ENCODE results near the gene TNS2. TPM values are rescaled to one million over a fixed set of nuclear protein-coding genes. Genes with fewer than 3 reads are reported as not detected.

TNS2 gene
- total RNA-seq, 1 donor from 2014 or later: 15.4 TPM

DNA sequence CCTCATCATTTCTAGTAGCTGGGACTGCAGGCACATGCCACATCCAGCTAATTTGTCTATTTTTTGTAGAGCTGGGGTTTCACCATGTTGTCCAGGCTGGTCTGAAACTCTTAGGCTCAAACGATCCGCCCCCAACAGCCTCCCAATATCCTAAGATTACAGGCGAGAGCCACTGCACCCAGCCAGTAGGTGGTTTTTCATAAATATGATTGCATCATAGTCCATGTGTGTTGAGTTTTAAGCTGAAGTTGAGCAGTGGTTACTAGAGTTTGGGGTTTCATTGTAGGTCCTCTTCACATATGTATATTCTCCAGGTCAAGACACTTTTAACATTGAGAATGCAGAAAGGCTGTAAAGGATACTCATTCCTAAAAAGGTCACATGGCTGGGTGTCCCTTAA, 13.1 kb upstream of the TNS2 start:
- Mint-ChIP-seq H3K4me3 (ENCODE audit: unreplicated experiment) (no peak overlapping the region), H3K4me1 (ENCODE audit: low read depth, unreplicated experiment) (peaks cover 17% of the 10 kb centered on the region), H3K27ac (ENCODE audit: unreplicated experiment) (no peak overlapping the region), H3K36me3 (ENCODE audit: low read depth, unreplicated experiment) (peaks cover 16% of the 10 kb centered on the region), H3K27me3 (ENCODE audit: low read depth, unreplicated experiment) (no peaks in the 10 kb centered on the region), H3K9me3 (ENCODE audit: unreplicated experiment) (no peaks in the 10 kb centered on the region)
- no peak overlapping the region for H3K4me3 ChIP-seq (ENCODE audit: insufficient read depth, low read depth, low read length)
- H3K4me2 ChIP-seq (ENCODE audit: low read length): no peak overlapping the region
- peaks cover 25% of the 10 kb centered on the region for H3K79me2 ChIP-seq (ENCODE audit: insufficient read depth, low read length)
- DNase-seq (ENCODE audit: low read depth) (no peak), FAIRE-seq (no peak)
- peaks cover 58% of the 10 kb centered on the region for H4K20me1 ChIP-seq (ENCODE audit: insufficient read depth, low read length)
- H3K36me3 ChIP-seq (ENCODE audit: insufficient read depth, low read length): peaks cover 62% of the 10 kb centered on the region
- no peak overlapping the region for H2AFZ ChIP-seq (ENCODE audit: low read depth, low read length)
- H3K27ac ChIP-seq (ENCODE audit: low read depth, low read length): no peak overlapping the region
- H3K4me1 ChIP-seq (ENCODE audit: insufficient read depth, low read length): peaks cover 3% of the 10 kb centered on the region
- TF ChIP-seq EZH2 (IDR thresholded peaks at IDR 0.05; ENCODE audit: insufficient read depth, low read length) (no peak), CTCF (IDR thresholded peaks at IDR 0.05; ENCODE audit: insufficient read depth, low read depth, low read length) (no peak)
- H3K9me3 ChIP-seq (ENCODE audit: insufficient read depth, low read depth, low read length): no peaks in the 10 kb centered on the region
- H3K9ac ChIP-seq (ENCODE audit: low read length): no peak overlapping the region
- no peaks in the 10 kb centered on the region for H3K27me3 ChIP-seq (ENCODE audit: insufficient read depth, low read length)

DNA sequence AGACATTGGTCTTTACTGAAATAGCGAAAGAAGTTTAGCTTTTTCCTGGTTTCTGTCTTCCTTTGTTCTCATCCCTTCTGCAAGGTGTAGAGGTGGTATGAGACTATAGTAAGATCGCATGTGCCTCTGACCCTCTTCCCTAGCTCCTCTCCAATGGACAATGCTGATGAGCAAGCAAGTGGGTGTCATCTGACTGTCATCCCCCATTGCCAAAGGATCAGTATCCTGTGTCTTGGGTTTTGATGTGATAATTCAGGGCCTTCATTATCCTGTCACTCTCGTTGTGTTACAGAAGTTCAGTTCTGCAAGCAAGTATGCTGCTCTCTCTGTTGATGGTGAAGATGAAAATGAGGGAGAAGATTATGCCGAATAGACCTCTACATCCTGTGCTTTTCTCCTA, 10.0 kb upstream of the TNS2 start:
- H3K4me1 Mint-ChIP-seq (ENCODE audit: low read depth, unreplicated experiment): peaks cover 14% of the 10 kb centered on the region
- Histone ChIP-seq H2AFZ (ENCODE audit: low read depth, low read length) (no peak overlapping the region), H3K79me2 (ENCODE audit: insufficient read depth, low read length) (peaks cover 7% of the 10 kb centered on the region), H4K20me1 (ENCODE audit: insufficient read depth, low read length) (peaks cover 45% of the 10 kb centered on the region), H3K9ac (ENCODE audit: low read length) (no peak overlapping the region), H3K4me1 (ENCODE audit: insufficient read depth, low read length) (peaks cover 3% of the 10 kb centered on the region), H3K4me2 (ENCODE audit: low read length) (no peak overlapping the region), H3K36me3 (ENCODE audit: insufficient read depth, low read length) (peaks cover 51% of the 10 kb centered on the region), H3K9me3 (ENCODE audit: insufficient read depth, low read depth, low read length) (no peaks in the 10 kb centered on the region), H3K4me3 (ENCODE audit: insufficient read depth, low read depth, low read length) (no peak overlapping the region), H3K27me3 (ENCODE audit: insufficient read depth, low read length) (no peaks in the 10 kb centered on the region), H3K27ac (ENCODE audit: low read depth, low read length) (no peak overlapping the region)
- peaks cover 14% of the 10 kb centered on the region for H3K36me3 Mint-ChIP-seq (ENCODE audit: low read depth, unreplicated experiment)
- H3K9me3 Mint-ChIP-seq (ENCODE audit: unreplicated experiment): peaks cover 3% of the 10 kb centered on the region
- H3K27me3 Mint-ChIP-seq (ENCODE audit: low read depth, unreplicated experiment): no peaks in the 10 kb centered on the region
- H3K27ac Mint-ChIP-seq (ENCODE audit: unreplicated experiment): no peak overlapping the region
- FAIRE-seq: no peak
- no peak for DNase-seq (ENCODE audit: low read depth)
- no peak overlapping the region for H3K4me3 Mint-ChIP-seq (ENCODE audit: unreplicated experiment)
- TF ChIP-seq CTCF (IDR thresholded peaks at IDR 0.05; ENCODE audit: insufficient read depth, low read depth, low read length) (no peak), EZH2 (IDR thresholded peaks at IDR 0.05; ENCODE audit: insufficient read depth, low read length) (no peak)

DNA sequence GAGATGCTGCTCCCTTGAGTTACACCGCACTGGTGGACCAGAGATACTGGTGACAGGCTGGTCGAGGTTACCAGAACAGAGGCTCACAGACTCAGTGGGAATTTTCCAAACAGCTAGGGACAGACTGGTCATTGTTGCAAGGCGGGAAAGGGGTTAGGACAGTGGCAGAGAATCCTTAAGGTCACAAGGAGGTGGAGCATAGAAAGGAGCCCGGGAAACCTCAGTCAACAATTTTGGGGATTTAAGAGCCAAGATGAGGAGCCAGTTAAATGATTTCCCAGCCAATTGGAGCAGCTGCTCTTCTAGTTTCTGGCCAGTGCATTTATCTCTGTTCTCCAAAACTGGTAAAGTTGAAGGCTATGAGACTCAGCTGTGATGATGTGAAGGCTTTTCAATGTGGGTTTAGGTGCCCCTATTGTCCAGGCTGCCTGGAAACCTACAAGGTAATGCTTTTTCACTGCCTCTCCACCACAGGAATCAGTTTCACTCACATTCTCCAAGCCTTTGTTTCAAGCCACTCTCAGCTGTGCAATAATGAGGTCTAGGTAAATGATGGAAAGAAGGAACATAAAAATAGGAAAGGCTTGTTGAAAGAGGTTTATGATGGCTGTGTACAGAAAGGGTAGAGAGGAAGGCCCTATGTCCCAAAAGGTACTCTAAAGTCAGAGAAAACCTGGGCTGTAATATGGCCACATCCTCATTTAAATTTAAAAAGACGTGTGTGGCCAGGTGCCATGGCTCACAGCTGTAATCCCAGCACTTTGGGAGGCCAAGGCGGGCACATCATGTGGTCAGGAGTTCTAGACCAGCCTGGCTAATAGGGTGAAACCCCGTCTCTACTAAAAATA, 7.0 kb upstream of the TNS2 start:
- TF ChIP-seq EZH2 (IDR thresholded peaks at IDR 0.05; ENCODE audit: insufficient read depth, low read length) (no peak), CTCF (IDR thresholded peaks at IDR 0.05; ENCODE audit: insufficient read depth, low read depth, low read length) (no peak)
- no peaks in the 10 kb centered on the region for H3K27me3 ChIP-seq (ENCODE audit: insufficient read depth, low read length)
- no peak for DNase-seq (ENCODE audit: low read depth)
- no peak overlapping the region for H3K4me2 ChIP-seq (ENCODE audit: low read length)
- Mint-ChIP-seq H3K36me3 (ENCODE audit: low read depth, unreplicated experiment) (peaks cover 12% of the 10 kb centered on the region), H3K9me3 (ENCODE audit: unreplicated experiment) (peaks cover 3% of the 10 kb centered on the region), H3K27ac (ENCODE audit: unreplicated experiment) (no peak overlapping the region), H3K27me3 (ENCODE audit: low read depth, unreplicated experiment) (no peaks in the 10 kb centered on the region), H3K4me3 (ENCODE audit: unreplicated experiment) (no peak overlapping the region), H3K4me1 (ENCODE audit: low read depth, unreplicated experiment) (peaks cover 28% of the 10 kb centered on the region)
- H3K9me3 ChIP-seq (ENCODE audit: insufficient read depth, low read depth, low read length): no peaks in the 10 kb centered on the region
- no peak overlapping the region for H3K9ac ChIP-seq (ENCODE audit: low read length)
- H3K4me1 ChIP-seq (ENCODE audit: insufficient read depth, low read length): peaks cover 18% of the 10 kb centered on the region
- no peaks in the 10 kb centered on the region for H3K79me2 ChIP-seq (ENCODE audit: insufficient read depth, low read length)
- no peak overlapping the region for H3K4me3 ChIP-seq (ENCODE audit: insufficient read depth, low read depth, low read length)
- H3K27ac ChIP-seq (ENCODE audit: low read depth, low read length): no peak overlapping the region
- peaks cover 28% of the 10 kb centered on the region for H4K20me1 ChIP-seq (ENCODE audit: insufficient read depth, low read length)
- H3K36me3 ChIP-seq (ENCODE audit: insufficient read depth, low read length): peaks cover 28% of the 10 kb centered on the region
- FAIRE-seq: no peak
- no peak overlapping the region for H2AFZ ChIP-seq (ENCODE audit: low read depth, low read length)

Data from astrocyte (in vitro differentiated cells and primary cell).